Transverse colon (tissue), 4 donors: ENCODE data around the gene CRYBA4.

Experiments
- CTCF ChIP-seq, 5 experiments: fragments of 200-600 bp in 3 of 5; fragments of 450-650 bp in 2 of 5; sonication (generic) in 3 of 5; IDR thresholded peaks; 1 replicate in 2 of 5; 2 replicates in 3 of 5; pipeline ENCODE4 v1.5.1; 2016 to 2017; ENCODE audit warnings: antibody characterized with exemption in 5 of 5, inconsistent platforms in 3 of 5, mild to moderate bottlenecking in 2 of 5, moderate library complexity in 1 of 5
- EP300 ChIP-seq: sonication (generic); formaldehyde crosslinking; IDR thresholded peaks from one replicate; pipeline ENCODE4 v1.6.1; 2017; ENCODE audit warnings: antibody characterized with exemption, low read depth
- POLR2A ChIP-seq: fragments of 450-650 bp; IDR thresholded peaks from one replicate; pipeline ENCODE4 v1.6.1; 2016; ENCODE audit warnings: antibody characterized with exemption, mild to moderate bottlenecking, moderate library complexity
- POLR2AphosphoS5 ChIP-seq, 3 donors: sonication (generic); formaldehyde crosslinking; IDR thresholded peaks; one replicate each; pipeline ENCODE4 v1.6.1; 2016; ENCODE audit warnings: antibody characterized with exemption in 3 of 3

DNA sequence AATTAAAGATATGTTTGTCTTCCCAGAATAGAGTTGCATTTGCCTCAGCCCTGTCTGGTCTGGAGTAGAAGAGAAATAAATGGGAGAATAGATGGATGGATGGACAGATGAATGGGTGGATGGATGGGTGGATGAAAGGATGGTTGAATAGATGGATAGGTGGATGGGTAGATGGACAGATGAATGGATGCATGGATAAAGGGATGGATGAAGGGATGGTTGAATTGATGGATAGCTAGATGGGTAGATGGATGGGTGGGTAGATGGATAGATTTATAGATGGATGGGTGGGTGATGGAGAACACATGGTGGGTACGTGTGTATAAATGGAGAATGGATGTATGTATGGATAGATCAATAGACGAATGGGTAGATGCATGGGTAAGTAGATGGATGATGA is 12.5 kb upstream of the CRYBA4 start:
- no peak for TF ChIP-seq CTCF (IDR thresholded peaks at IDR 0.05)
- no peak for TF ChIP-seq POLR2A
- TF ChIP-seq POLR2AphosphoS5 (IDR thresholded peaks at IDR 0.05), result no peak
- TF ChIP-seq EP300, result no peak
